GM12892 (cell line): ENCODE data around the gene IRF7.

Experiments
- DNase-seq: peaks from one replicate; pipeline ENCODE4 v3.0.0; 2011; ENCODE audit not compliant: insufficient read length
- FAIRE-seq: peaks from 2 replicates; lab custom pipeline; 2011; peaks lifted over from hg19 to GRCh38; lab: Jason Lieb, UNC
- POLR2A ChIP-seq: IDR thresholded peaks from 2 replicates; pipeline ENCODE4 v1.6.1; 2011; ENCODE audit warnings: low read depth, low read length, control low read depth
- POLR2AphosphoS5 ChIP-seq: IDR thresholded peaks from 2 replicates; pipeline ENCODE4 v1.6.1; 2011; ENCODE audit warnings: low read depth, low read length, control low read depth
- TAF1 ChIP-seq: IDR thresholded peaks from 2 replicates; pipeline ENCODE4 v1.6.1; 2011; ENCODE audit warnings: low read depth, mild to moderate bottlenecking, control low read depth, low read length, borderline replicate concordance

Gene IRF7

GRCh38 chr11:609341-609811 lies 6.4 kb downstream of the IRF7 start:
- FAIRE-seq (no peak), DNase-seq (no peak)
- TF ChIP-seq POLR2A = no peak
- TF ChIP-seq POLR2AphosphoS5 = no peak
- no peak for TF ChIP-seq TAF1

- DNase-seq = no peak
- no peak for TF ChIP-seq POLR2AphosphoS5
- TF ChIP-seq TAF1 = no peak
- no peak for TF ChIP-seq POLR2A
- FAIRE-seq = no peak
These were observed 6.9 kb downstream of the IRF7 start for GRCh38 chr11:608791-609251.

DNA sequence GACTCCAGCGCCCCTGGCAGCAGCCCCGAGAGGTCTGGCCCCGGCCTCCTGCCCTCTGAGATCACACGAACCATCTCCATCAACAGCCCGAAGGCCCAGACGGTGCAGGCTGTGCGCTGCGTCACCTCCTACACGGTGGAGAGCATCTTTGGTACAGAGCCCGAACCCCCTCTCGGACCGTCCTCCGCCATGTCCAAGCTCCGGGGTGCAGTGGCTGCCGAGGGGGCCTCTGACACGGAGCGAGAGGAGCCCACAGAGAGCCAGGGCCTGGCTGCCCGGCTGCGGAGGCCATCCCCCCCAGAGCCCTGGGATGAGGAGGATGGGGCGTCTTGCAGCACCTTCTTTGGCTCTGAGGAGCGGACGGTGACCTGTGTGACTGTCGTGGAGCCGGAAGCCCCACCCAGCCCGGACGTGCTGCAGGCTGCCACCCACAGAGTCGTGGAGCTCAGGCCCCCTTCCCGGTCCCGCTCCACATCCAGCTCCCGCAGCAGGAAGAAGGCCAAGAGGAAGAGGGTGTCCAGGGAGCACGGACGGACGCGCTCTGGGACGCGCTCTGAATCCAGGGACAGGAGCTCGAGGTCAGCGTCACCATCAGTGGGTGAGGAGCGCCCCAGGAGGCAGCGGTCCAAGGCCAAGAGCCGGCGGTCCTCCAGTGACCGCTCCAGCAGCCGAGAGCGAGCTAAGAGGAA lies 7.6 kb downstream of the IRF7 start:
- FAIRE-seq (no peak), DNase-seq (no peak)
- peak; percentile 11; the same call in 1 of the 2 replicates for TF ChIP-seq POLR2A
- no peak for TF ChIP-seq POLR2AphosphoS5

DNA sequence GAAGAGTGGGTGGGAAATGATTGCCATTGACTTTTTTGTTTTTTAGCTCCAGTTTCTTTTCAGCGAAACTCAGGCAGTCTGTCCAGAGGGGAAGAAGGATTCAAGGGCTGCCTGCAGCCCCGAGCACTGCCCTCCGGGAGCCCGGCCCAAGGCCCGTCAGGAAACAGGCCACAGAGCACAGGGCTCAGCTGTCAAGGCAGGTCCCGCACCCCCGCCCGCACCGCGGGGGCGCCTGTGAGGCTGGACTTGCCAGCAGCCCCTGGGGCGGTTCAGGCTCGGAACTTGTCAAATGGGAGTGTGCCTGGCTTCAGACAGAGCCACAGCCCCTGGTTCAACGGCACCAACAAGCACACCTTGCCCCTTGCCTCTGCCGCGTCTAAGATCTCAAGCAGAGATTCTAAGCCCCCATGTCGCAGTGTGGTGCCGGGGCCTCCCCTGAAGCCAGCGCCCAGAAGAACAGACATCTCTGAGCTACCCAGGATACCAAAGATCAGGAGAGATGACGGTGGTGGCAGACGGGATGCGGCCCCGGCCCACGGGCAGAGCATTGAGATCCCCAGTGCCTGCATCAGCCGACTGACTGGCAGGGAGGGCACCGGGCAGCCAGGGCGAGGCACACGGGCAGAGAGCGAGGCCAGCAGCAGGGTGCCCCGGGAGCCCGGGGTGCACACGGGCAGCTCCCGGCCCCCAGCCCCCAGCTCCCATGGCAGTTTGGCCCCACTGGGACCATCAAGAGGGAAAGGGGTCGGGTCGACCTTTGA lies 8.6 kb downstream of the IRF7 start:
- FAIRE-seq (no peak), DNase-seq (no peak)
- no peak for TF ChIP-seq TAF1
- no peak for TF ChIP-seq POLR2A

- no peak for DNase-seq
- TF ChIP-seq POLR2AphosphoS5 (no peak), POLR2A (no peak), TAF1 (no peak)
- no peak for FAIRE-seq
These were observed 9.5 kb downstream of the IRF7 start for GRCh38 chr11:606245-606644.

DNA sequence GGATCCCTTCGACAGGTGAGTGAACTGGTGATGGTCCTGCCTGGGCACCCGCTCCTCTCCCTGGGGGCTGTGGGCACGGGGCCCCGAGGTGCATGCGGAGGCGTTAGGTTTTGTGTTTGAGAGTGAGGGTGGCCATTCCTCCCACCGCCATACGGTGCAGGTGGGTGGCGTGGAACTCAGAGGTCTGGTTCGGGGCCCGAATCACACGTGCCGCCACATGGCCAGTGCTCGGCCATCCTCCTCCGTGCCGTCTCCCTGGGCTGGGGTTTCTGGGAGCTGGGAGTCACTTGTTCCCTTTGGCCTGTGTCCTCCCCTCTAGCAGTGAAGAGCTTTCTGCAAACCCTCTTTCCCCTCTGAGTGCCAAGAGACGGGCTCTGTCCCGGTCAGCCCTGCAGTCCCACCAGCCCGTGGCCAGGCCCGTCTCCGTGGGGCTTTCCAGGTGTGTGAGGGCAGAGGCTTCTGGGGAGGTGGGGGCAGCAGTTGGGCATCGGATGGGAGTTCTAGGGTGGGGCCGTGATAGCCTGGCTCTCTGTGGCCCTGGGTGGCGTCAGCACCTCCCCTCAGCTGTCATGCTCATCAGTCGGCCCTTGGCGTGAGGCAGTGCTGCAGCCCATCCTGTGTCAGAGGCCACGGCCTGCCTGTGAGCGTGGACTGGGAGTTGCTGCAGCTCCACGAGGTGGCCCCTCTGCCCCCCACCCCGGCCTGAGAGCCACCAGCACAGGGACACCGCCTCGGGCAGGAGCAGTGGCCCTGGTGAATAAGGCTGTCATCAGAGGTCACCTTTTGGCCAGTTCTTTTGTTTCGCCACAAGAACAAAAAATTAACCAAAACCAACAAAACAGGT lies 10.2 kb downstream of the IRF7 start:
- FAIRE-seq = no peak
- TF ChIP-seq TAF1 = no peak
- TF ChIP-seq POLR2AphosphoS5 = no peak
- no peak for TF ChIP-seq POLR2A
- DNase-seq = no peak

- no peak for TF ChIP-seq POLR2A
- TF ChIP-seq TAF1 = no peak
- TF ChIP-seq POLR2AphosphoS5 = no peak
- no peak for FAIRE-seq
- DNase-seq = no peak
These were observed 12.6 kb downstream of the IRF7 start for GRCh38 chr11:603154-603553.

DNA sequence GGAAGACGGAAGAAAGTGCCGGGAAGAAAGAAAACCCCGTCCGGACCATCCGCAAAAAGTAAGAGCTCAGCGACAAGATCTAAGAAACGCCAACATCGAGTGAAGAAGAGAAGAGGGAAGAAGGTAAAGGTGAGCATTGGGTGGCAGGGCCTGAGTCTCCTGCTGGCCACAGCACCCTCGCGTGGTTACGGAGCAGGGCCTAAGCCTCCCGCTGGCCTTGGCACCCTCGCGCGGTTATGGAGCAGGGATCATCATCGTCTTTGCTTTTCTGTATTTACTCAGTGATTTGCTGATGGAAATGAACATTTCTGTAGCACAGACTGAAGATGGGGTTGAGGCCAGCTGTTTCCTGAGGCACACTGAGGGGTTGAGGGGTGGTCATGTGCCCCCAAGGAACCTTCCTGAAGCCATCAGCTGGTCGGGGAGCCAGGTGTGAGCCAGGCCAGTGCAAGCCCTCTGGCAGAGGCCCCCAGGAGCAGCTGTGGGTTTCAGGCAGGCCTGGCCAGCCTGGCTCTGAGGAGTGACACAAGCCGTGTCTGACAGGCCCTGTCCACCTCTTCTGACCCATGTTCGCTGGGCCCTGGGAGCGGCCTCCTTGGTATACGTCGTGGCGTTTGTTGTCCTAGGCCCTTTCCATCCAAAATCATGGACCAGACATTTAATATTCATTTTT lies 14.0 kb downstream of the IRF7 start:
- TF ChIP-seq TAF1 (no peak), POLR2AphosphoS5 (0 out of 2 replicates have a peak, but pooled peaks have one; percentile 26)
- no peak for DNase-seq
- FAIRE-seq = no peak

DNA sequence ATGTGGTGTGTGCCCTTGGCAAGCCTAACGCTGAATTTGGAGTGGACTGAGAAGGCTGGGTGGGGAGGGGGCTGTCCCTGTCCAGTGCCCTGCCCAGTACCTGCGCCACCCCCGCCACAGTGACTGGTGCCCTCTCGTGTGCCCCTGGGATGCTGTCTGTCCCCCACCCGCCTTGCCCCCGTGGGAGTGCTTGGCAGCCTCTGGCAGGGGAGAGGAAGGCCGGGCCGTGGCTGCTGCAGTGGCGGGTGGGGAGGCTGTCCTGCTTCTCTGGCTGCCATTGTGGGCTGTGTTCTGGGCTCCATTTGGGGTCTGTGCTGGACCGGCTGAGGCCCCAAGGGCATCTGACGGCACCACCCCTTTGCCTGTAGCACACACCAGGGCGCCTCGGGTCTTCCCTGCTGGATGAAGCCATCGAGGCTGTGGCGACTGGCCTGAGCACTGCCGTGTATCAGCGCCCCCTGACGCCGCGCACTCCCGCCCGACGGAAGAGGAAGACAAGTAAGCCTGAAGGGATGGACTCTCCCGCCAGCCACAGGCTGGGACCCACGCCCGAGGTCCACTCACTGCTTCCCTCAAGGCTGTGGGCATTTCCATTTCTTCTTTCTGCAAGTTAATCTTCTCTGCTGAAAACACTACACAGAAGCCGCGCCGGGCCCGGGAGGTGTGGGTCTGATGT lies 17.6 kb downstream of the IRF7 start:
- no peak for FAIRE-seq
- no peak for DNase-seq
- TF ChIP-seq POLR2A (no peak), TAF1 (no peak), POLR2AphosphoS5 (no peak)

DNA sequence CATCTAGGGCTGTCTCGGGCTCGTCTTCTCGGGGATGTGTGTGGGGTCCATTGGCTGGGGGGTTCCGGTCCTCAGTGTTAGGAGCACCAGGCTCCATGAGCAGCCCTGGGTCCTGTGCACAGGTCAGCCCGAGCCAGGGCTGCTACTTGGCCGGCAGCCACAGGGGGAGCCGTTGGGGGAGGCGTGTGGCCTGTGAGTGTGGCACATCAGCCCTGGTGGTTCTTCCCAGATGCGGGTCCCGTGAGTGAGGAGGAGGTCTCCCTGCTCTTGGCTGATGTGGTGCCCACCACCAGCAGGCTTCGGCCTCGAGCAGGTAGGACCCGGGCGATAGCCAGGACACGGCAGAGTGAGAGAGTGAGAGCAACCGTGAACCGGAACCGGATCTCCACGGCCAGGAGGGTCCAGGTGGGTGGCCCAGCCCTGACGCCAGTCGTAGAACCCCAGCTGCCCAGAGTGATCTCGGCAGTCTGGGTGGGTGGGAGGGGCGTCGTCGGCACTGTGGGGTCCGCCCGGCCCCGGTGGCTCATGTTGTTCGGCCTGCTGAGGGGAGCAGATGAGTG lies 18.5 kb downstream of the IRF7 start:
- DNase-seq (no peak), FAIRE-seq (no peak)
- no peak for TF ChIP-seq POLR2A
- no peak for TF ChIP-seq POLR2AphosphoS5
- no peak for TF ChIP-seq TAF1
